Measurements from ENCODE around the gene GPATCH1. TPM values are rescaled to one million over a fixed set of nuclear protein-coding genes. Genes with fewer than 3 reads are reported as not detected.
"Not testable (repeated sequence)": the region's sequence is repeated elsewhere in the genome, so short reads cannot be mapped to it uniquely, and the experiment has no call there.

The GPATCH1 gene
- total and polyA plus RNA-seq, 12 donors, result 4.6 to 11.6 (median 6.8) TPM

- no peak for DNase-seq
- no peak overlapping the region for H3K4me3 ChIP-seq
- no peaks in the 10 kb centered on the region for H3K27me3 ChIP-seq
- WGBS, 4 donors, result 64 to 80% (median 68%) methylated on average over 2 of the region's 2 CpGs
- no peaks in the 10 kb centered on the region for H3K9me3 ChIP-seq (replicated peaks in 1 of 3)
- no peaks in the 10 kb centered on the region for H3K36me3 ChIP-seq (replicated peaks in 1 of 2)
- no peak overlapping the region for H3K27ac ChIP-seq
- intact Hi-C loops (cut with DNase I), result no loop called here
- TF ChIP-seq CTCF (IDR thresholded peaks at IDR 0.05) (no peak), POLR2A (IDR thresholded peaks at IDR 0.05) (no peak)
- no peaks in the 10 kb centered on the region for H3K4me1 ChIP-seq (replicated peaks in 1 of 2)
Measured at GRCh38 chr19:33152176-33152575, 71.2 kb downstream of the GPATCH1 start.

DNA sequence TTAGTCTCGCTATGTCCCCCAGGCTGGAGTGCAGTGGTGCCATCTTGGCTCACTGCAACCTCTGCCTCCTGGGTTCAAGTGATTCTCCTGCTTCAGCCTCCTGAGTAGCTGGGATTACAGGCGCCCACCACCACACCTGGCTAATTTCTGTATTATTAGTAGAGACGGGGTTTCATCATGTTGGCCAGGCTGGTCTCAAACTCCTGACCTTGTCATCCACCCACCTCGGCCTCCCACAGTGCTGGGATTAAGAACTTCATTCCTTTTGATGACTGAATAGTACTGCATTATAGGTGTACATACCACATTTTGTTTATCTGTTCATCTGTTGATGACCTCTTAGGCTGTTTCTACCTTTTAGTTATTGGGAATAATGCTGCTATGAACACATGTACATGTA, 71.6 kb downstream of the GPATCH1 start:
- H3K36me3 ChIP-seq (replicated peaks in 1 of 2); H3K4me1 ChIP-seq (replicated peaks in 1 of 2); H3K27me3 ChIP-seq; H3K4me3 ChIP-seq; H3K27ac ChIP-seq; intact Hi-C loops (cut with DNase I); H3K9me3 ChIP-seq (replicated peaks in 1 of 3); DNase-seq: not testable (repeated sequence)
- 76 to 83% (median 80%) methylated on average over 4 of the region's 4 CpGs for WGBS, 4 donors

DNA sequence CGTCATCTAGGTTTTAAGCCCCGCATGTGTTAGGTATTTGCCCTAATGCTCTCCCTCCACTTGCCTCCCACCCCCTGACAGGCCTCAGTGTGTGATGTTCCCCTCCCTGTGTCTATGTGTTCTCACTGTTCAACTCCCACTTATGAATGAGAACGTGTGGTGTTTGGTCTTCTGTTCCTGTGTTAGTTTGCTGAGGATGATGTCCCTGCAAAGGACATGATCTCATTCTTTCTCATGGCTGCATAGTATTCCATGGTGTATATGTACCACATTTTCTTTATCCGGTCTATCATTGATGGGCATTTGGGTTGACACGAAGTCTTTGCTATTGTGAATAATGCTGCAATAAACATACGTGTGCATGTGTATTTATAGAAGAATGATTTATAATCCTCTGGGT, 73.3 kb downstream of the GPATCH1 start:
- DNase-seq; H3K4me1 ChIP-seq (replicated peaks in 1 of 2); H3K27ac ChIP-seq; intact Hi-C loops (cut with DNase I); H3K27me3 ChIP-seq; H3K36me3 ChIP-seq (replicated peaks in 1 of 2); H3K9me3 ChIP-seq (replicated peaks in 1 of 3); H3K4me3 ChIP-seq: not testable (repeated sequence)
- WGBS, 4 donors, result 73 to 90% (median 79%) methylated on average over 6 of the region's 6 CpGs

DNA sequence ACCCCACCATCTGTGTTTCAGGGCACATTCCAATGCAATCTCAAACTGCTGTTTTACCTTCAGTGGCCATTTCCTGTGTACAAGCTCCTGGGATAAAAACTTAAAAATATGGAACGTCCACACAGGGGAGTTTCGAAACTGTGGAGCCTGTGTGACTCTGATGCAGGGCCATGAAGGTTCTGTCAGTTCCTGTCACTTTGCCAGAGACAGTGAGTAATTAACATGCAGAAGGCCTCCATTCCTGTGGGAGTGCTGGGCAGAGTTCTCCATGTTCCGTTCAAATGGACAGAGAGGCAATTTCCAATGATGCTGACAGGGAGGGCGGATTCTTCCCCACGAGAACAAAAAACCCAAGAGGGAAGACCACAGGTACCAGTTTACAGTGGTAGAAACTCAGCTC, 75.4 kb downstream of the GPATCH1 start:
- no peaks in the 10 kb centered on the region for H3K9me3 ChIP-seq (replicated peaks in 1 of 3)
- H3K27me3 ChIP-seq, result no peaks in the 10 kb centered on the region
- no peak overlapping the region for H3K27ac ChIP-seq
- no peaks in the 10 kb centered on the region for H3K4me1 ChIP-seq (replicated peaks in 1 of 2)
- TF ChIP-seq CTCF (IDR thresholded peaks at IDR 0.05), result no peak
- no peak for TF ChIP-seq POLR2A (IDR thresholded peaks at IDR 0.05)
- no peaks in the 10 kb centered on the region for H3K36me3 ChIP-seq (replicated peaks in 1 of 2)
- intact Hi-C loops (cut with DNase I), result no loop called here
- DNase-seq, result no peak
- H3K4me3 ChIP-seq, result no peak overlapping the region
- WGBS, 4 donors, result 52 to 79% (median 61%) methylated on average over 5 of the region's 5 CpGs

DNA sequence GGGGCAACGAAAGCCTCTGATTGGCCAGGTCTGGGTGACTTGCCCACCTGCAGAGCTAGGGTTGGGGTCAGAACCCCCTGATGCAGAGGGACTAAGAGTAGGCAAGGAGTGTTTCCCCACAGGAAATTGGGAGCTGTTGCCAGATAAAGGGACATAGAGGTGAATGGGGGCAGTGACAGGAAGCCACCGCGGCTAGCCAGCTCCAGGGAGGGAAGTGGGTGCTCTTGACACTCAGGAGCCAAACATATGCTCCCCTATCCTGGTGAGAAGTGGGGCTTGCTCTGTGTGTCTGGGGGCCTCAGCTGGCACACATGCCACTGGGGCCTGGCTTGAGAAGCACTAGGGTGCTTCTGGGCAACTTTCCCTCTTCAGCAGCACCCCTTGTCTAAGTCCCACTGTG, 76.9 kb downstream of the GPATCH1 start:
- intact Hi-C loops (cut with DNase I), result no loop called here
- DNase-seq, result no peak
- no peak for TF ChIP-seq POLR2A (IDR thresholded peaks at IDR 0.05)
- no peak for TF ChIP-seq CTCF (IDR thresholded peaks at IDR 0.05)

More for the DNA sequence above, 76.9 kb downstream of the GPATCH1 start:
- Histone ChIP-seq H3K4me3 (no peak overlapping the region), H3K9me3 (replicated peaks in 1 of 3) (no peaks in the 10 kb centered on the region), H3K27ac (no peak overlapping the region), H3K4me1 (replicated peaks in 1 of 2) (no peaks in the 10 kb centered on the region), H3K27me3 (no peaks in the 10 kb centered on the region), H3K36me3 (replicated peaks in 1 of 2) (no peaks in the 10 kb centered on the region)
- WGBS, 4 donors, result 56 to 65% (median 63%) methylated on average over 3 of the region's 3 CpGs
